ENCODE measurements around the gene PRR12. TPM values are rescaled to one million over a fixed set of nuclear protein-coding genes. Genes with fewer than 3 reads are reported as not detected.

The PRR12 gene
- total and polyA plus RNA-seq, 2 donors (not counting 3 experiments of a cell fraction or from before 2014, with no cell fraction given), result 1.9 to 37.0 TPM

DNA sequence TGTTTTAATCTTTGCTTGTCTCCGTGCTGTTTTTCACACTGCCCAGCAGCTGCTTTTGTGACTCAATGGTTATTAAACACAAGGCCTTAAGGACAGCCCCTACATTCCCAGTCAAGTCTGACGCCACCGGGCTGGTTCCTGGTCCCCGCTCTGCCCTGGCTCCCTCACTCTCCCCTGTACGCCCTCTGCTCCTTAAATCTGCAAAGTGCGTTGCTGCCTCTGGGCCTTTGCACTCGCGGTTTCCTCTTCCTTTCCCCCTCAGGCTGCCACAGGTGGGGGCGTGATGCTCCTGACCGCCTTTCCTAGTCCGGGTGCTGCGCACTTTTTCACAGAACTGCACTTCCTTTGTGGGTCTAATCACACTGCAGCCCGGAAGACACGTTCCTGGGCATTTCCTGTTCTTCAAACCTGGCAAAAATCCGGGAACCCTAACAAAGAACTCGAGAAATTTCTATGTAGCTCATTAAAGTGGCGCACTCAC is 36.2 kb upstream of the PRR12 start:
- no peaks in the 10 kb centered on the region for H3K9me1 ChIP-seq (replicated peaks; ENCODE audit: control insufficient read depth, extremely low read depth, insufficient read depth, low read length)
- H2AFZ ChIP-seq (ENCODE audit: low read depth, low read length), result peak overlapping the region; percentile 46
- POLR2A ChIA-PET, result interaction anchor here (0.6 to 1.0 kb wide), 6 partner anchors 23 to 122 kb away, joined by 3 to 6 read pairs (median 4); partner anchors contain the start of gene NOSIP
- DNase-seq (ENCODE audit: low read depth, low spot score) (peak; percentile 94), FAIRE-seq (peak; percentile 99)
- H3K9me3 ChIP-seq (replicated peaks; ENCODE audit: control insufficient read depth, insufficient read depth, low read length), result no peaks in the 10 kb centered on the region
- no peaks in the 10 kb centered on the region for H3K27me3 ChIP-seq (ENCODE audit: control insufficient read depth in 2 of 2, insufficient read depth in 2 of 2, low read length in 2 of 2)
- BruUV-seq (replicated peaks), result no TSS peak
- H3K4me1 ChIP-seq (ENCODE audit: control insufficient read depth, extremely low read depth, insufficient read depth, low read length), result peaks cover 22% of the 10 kb centered on the region
- TF ChIP-seq, protein P1, sequence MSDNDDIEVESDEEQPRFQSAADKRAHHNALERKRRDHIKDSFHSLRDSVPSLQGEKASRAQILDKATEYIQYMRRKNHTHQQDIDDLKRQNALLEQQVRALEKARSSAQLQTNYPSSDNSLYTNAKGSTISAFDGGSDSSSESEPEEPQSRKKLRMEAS (IDR thresholded peaks at IDR 0.05; ENCODE audit: insufficient read depth, insufficient read length), result no peak
- no peak for TF ChIP-seq POLR2A (IDR thresholded peaks at IDR 0.05; ENCODE audit: low read depth, low read length)
- peak; percentile 63 for TF ChIP-seq GATA2 (IDR thresholded peaks at IDR 0.05; ENCODE audit: insufficient read depth, insufficient read length, low read depth, low read length)
- no peak for TF ChIP-seq JUN (IDR thresholded peaks at IDR 0.05; ENCODE audit: borderline replicate concordance, insufficient read depth, insufficient read length, low read depth)
- peak; percentile 19 for TF ChIP-seq FOS (IDR thresholded peaks at IDR 0.05; ENCODE audit: borderline replicate concordance, insufficient read depth, low read length)
- peak; percentile 91 for TF ChIP-seq POLR2AphosphoS5 (IDR thresholded peaks at IDR 0.05; ENCODE audit: insufficient read depth, low read depth, low read length)
- TF ChIP-seq, protein P2, sequence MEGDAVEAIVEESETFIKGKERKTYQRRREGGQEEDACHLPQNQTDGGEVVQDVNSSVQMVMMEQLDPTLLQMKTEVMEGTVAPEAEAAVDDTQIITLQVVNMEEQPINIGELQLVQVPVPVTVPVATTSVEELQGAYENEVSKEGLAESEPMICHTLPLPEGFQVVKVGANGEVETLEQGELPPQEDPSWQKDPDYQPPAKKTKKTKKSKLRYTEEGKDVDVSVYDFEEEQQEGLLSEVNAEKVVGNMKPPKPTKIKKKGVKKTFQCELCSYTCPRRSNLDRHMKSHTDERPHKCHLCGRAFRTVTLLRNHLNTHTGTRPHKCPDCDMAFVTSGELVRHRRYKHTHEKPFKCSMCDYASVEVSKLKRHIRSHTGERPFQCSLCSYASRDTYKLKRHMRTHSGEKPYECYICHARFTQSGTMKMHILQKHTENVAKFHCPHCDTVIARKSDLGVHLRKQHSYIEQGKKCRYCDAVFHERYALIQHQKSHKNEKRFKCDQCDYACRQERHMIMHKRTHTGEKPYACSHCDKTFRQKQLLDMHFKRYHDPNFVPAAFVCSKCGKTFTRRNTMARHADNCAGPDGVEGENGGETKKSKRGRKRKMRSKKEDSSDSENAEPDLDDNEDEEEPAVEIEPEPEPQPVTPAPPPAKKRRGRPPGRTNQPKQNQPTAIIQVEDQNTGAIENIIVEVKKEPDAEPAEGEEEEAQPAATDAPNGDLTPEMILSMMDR (IDR thresholded peaks at IDR 0.05; ENCODE audit: extremely low read depth in 1 of 2, insufficient read depth in 1 of 2, low read depth in 1 of 2, low read length in 2 of 2), result no peak
- TF ChIP-seq MYC (IDR thresholded peaks at IDR 0.05; ENCODE audit: low read depth, low read length), result no peak
- no peak for TF ChIP-seq EZH2 (IDR thresholded peaks at IDR 0.05; ENCODE audit: borderline replicate concordance, low read depth, low read length, severe bottlenecking)
- no peak overlapping the region for H3K4me2 ChIP-seq (ENCODE audit: insufficient read depth, low read length)
- no peak overlapping the region for H3K4me3 ChIP-seq (replicated peaks in 1 of 3; ENCODE audit: insufficient read depth in 1 of 3, low read depth in 1 of 3, low read length in 3 of 3)
- no peaks in the 10 kb centered on the region for H4K20me1 ChIP-seq (replicated peaks; ENCODE audit: control insufficient read depth, extremely low read depth, insufficient read depth, low read length)
- peaks cover 15 to 28% of the 10 kb centered on the region in 2 experiments for H3K36me3 ChIP-seq (ENCODE audit: control insufficient read depth in 2 of 2, extremely low read depth in 1 of 2, insufficient read depth in 2 of 2, low read length in 2 of 2)
- CTCF ChIA-PET, result interaction anchor here (0.8 to 4.6 kb wide), 8 partner anchors 8 to 163 kb away, joined by 3 to 50 read pairs (median 3); no protein-coding TSS in a partner anchor
- peak overlapping the region; percentile 43 for H3K9ac ChIP-seq (replicated peaks; ENCODE audit: extremely low read depth, insufficient read depth, low read length)
- H3K27ac ChIP-seq (ENCODE audit: insufficient read depth, low read depth, low read length), result peak overlapping the region; percentile 89
- intact Hi-C loops (cut with micrococcal nuclease), result loop anchor here (1.0 to 2.0 kb wide), 2 partner anchors 16 to 122 kb away; no protein-coding TSS in a partner anchor
- dilution Hi-C loops (cut with MboI; ENCODE audit: extremely low pct_ligation_motif_present, low sequenced_read_pairs), result no loop called here
- no peaks in the 10 kb centered on the region for H3K79me2 ChIP-seq (ENCODE audit: control insufficient read depth, insufficient read depth, low read length)
